Amygdala (tissue), 56 donors: ENCODE measurements around the gene BCS1L.
A peak's percentile ranks its signal among the peaks of the same experiment; 100 is the strongest.

Experiments
- DNase-seq, 56 donors: peaks; one replicate each; lab custom pipeline; 2025; lab: John Stamatoyannopoulos, UW

Gene BCS1L, protein sequence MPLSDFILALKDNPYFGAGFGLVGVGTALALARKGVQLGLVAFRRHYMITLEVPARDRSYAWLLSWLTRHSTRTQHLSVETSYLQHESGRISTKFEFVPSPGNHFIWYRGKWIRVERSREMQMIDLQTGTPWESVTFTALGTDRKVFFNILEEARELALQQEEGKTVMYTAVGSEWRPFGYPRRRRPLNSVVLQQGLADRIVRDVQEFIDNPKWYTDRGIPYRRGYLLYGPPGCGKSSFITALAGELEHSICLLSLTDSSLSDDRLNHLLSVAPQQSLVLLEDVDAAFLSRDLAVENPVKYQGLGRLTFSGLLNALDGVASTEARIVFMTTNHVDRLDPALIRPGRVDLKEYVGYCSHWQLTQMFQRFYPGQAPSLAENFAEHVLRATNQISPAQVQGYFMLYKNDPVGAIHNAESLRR

GRCh38 chr2:218659258-218659987 lies at the start of gene BCS1L, which contains the start of gene ZNF142:
Gene BCS1L, plus strand, starts transcription at chr2:218659683. Its CDS starts 1,305 bp downstream, at chr2:218660988.
Gene ZNF142, minus strand, starts transcription at chr2:218659623. Its CDS starts 3,194 bp downstream, at chr2:218656429.
- DNase-seq, result peak; percentile 20 to 96 (median 87)

- DNase-seq, result no peak
Measured at GRCh38 chr2:218615868-218616315, 43.6 kb upstream of the BCS1L start.

DNA sequence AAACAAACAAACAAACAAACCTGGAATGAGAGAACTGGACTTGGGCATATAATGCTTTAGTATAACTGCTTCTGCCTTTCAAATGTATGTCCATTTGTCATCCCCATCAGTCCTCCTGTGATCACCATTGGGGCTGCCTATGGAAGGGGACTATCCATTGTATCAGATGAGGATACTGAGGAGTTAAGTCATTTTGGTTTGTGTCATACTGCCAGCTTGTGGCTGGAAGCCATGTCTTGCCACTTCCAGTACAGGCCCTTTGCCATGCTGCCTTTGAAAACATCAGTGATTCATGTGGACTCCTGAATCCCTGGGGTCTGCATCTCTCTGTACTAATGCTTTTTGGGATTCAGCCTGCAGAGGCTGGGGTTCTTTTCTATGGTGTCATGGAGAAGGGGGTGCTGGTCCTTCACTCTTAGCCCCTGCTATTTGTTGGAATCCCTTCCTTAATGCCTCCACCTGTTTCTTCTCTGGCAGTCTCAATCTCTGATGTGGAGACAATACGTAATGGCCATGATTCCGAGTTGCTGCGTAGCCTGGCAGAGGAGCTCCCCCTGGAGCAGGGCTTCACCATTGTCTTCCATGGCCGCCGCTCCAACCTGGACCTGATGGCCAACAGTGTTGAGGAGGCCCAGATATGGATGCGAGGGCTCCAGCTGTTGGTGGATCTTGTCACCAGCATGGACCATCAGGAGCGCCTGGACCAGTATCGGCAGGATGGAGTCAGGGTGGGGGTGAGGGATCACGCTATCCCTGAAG lies 41.2 kb upstream of the BCS1L start:
- DNase-seq, result no peak

DNA sequence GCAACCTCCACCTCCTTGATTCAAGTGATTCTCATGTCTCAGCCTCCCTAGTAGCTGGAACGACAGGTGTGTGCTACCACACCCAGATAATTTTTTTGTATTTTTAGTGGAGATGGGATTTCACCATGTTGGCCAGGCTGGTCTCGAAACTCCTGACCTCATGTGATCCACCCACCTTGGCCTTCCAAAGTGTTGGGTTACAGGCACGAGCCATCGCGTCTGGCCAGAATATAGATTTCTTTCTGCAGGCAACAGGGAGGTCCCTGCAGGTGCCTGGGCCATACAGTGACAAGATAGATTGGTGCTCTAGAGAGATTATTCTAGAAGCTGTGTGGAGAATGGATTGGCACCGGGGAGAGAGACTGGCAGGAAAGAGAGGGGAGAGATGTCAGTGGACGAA lies 38.5 kb upstream of the BCS1L start:
- no peak for DNase-seq

- DNase-seq, result no peak
Measured at GRCh38 chr2:218622606-218623365, 36.7 kb upstream of the BCS1L start.

DNA sequence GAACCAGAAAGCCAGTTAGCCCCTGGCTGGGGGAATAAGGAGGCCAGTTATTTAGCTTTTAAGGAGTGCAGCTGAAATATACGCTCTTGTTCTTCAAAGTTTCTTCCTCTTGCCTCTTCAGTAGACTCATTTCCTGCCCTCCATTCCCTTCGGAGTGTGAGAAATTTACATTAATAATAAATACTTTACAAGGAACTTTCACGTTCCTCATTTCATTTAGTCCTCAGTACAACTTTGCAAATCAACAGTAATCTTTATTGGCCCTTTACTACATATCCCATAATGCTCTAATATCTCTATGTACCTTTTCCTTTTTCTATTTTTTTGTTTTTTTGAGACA lies 36.1 kb upstream of the BCS1L start:
- no peak for DNase-seq

DNA sequence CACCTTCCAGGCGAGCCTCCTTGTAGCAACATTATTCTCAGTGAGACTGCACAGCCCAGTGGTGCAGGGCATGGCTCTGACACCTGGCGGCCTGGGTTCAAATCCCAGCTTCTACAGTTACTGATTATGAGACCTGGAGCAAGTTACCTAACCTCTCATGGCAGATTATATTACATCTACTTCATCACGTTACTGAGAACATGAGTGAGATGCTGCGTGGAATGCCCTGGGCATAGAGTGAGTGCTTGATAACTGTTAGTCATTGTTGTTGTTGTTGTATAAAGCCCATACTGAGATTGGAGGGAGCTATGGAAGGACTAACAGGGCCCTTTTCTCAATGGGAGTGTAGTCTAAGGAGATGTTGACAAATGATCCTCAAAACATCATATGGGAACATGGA lies 33.1 kb upstream of the BCS1L start:
- DNase-seq, result no peak

DNA sequence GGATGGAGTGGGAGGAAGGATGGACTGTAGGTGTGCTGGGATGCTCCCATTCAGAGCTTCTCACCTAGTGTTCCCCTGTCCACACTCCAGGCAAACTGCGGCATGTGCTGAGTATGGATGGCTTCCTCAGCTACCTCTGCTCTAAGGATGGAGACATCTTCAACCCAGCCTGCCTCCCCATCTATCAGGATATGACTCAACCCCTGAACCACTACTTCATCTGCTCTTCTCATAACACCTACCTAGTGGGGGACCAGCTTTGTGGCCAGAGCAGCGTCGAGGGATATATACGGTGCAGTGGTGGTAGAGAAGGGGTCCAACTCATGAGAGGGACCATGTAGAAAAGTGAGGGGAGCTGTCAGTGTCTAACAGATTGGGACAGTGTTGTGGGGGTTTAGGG lies 31.5 kb upstream of the BCS1L start:
- DNase-seq, result no peak

DNA sequence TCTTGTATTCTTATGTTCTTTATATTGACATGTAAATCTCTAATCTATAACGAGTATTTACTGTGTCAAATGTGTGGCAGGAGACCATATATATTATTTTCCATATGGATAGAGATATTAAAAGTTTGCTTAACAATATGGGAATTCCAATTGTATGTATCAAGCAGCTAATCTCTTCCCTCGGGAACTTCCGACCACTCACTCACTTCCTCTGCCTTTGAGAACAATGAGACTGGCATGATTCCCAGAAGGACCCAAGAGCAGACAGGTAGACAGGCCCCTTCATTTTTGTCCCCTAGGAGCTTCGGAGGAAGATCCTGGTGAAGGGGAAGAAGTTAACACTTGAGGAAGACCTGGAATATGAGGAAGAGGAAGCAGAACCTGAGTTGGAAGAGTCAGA lies 27.6 kb upstream of the BCS1L start:
- no peak for DNase-seq

DNA sequence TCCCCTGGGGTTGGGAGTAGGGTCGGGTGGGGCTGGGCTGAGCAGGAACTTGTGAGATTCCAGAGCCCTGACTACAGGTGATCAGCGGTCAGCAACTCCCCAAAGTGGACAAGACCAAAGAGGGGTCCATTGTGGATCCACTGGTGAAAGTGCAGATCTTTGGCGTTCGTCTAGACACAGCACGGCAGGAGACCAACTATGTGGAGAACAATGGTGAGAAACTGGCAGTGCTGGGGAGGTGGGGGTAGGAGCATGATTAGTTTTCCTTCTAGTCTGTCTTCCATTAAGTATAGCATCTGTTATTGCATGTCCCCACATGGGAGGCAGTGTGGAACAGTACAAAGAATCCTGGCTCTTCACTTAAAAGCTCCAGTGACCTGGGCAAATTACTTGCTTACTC lies 23.8 kb upstream of the BCS1L start:
- DNase-seq, result no peak

DNA sequence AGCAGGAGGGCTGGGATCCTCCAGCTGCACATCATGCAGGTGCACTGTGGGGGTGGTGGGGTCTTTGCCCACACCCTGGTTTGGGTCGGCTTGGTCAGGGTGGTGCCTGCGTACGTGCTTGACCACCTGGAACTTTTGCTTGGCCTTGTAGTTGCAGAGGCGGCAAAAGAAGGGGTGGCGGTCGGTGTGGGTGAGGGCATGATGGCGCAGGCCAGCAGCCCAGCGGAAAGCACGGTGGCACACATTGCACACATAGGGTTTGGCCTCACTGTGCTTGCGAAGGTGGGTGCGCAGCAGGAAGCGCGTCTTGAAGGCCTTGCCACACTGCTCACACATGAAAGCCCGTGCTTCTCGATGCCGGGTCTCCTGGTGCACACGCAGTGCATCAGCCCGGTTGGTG lies 21.1 kb upstream of the BCS1L start:
- no peak for DNase-seq

DNA sequence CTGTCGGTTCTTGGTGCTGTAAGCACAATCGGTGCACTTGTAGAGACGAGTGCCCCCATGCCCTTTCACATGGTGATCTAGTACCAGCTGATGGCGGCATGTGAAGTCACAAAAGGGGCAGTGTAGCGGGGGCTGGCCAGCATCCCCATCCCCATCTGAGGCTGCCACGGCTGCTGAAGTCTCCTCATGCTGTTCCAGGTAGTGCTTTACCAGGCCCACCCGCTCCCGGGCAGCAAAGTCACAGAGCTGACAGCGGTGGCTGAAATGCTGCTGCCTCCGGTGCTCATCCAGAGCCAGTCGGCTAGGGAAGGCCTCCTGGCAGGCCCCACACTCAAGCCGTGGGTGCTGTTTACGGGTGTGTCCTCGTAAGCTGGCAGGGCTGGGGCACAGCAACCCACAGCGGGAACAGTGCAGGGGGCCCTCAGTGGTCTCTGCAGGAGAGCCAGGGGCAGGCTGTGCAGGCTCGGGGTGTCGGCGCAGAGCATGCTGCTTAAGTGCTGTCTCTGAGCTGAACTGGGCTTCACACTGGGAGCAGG lies 17.3 kb upstream of the BCS1L start:
- no peak for DNase-seq

DNA sequence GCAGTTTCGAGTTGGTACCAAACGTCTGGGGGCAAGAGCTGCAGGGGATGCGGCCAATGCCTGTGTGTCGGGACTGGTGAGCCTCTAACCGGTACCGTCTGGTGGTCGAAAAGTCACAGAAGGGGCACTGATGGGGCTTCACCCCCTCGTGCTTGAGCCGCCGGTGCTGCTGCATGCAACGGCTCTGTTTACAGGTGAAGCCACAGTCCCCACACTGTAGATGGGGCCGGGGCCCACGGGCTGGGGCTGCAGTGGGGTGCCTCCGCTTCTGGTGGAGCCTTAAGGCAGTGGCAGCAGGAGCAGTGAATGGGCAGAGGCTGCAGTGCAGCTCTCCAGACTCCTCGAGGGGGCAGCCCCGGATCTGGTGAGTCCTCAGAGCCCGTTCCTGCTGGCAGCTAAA lies 16.7 kb upstream of the BCS1L start:
- no peak for DNase-seq

DNA sequence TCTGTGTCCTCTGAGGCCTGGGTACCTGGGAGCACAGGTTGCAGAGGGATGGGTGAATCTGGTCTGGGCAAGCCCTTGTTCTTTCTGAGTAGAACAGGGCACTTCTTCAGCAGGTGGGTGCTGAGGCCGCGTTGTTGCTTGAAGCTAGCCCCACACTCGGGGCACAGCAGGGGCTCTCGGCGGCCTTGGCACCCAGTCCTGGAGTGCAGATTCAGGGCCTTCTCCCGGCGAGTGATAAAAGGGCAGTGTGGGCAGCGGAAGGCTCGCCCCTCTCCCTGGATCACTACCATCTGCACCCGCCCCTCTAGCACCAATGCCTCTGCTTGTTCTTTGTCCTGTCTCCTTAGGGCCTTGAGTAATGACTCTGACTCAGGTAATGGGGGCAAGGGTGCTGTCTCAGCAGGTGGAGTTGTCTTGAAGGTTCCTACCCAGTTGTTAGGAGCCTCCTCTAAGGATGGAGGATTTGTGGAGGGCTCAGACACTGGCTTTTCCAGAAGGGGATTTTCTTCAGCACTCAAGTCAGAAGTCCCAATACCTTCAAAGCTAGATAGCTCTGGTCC lies 15.7 kb upstream of the BCS1L start:
- no peak for DNase-seq

GRCh38 chr2:218644721-218645120 lies 14.8 kb upstream of the BCS1L start:
- DNase-seq, result no peak

DNA sequence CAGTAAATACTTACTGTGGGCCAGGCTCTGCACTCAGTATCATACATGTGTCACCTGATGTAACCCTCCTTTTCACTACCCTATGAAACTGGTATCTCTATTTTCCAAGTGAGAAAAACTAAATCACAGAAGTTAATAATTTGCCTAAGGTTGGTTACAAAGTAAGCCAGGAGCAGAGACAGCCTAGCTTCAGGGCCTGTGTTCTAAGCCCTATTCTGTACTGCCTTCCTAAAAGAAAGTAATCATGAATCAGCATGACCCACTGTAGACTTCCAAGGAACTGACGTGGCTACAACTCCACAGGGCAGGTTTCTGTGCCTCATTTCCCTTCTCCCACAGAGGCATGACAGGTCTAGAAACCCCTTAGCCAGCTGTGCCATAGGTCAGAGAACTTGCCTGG lies 14.4 kb upstream of the BCS1L start:
- DNase-seq, result no peak

- DNase-seq, result peak in 19 of 56 donors; percentile 3 to 71 (median 15)
Measured at GRCh38 chr2:218648088-218648786, 11.2 kb upstream of the BCS1L start.

- DNase-seq, result peak in 1 of 56 donors; percentile 2
Measured at GRCh38 chr2:218648787-218649100, 10.7 kb upstream of the BCS1L start.

DNA sequence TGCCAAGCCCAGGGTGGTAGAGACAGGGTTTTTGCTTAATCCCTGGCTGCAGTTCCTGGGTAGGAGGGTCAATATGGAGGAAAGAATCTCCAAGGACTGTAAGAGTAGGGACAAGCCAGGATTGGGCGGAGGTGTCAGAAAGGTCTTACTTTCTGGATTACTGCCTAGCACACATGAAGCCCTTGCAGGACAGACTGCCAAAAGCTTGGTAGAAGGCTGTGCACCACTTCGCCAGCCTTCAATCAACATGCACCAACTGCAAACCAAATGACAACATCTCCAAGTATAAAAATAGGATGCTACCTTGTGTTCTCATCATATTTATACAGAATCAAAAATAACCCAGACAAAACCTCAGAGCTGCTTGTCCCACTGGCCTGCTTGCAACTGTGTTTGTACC lies 3.7 kb upstream of the BCS1L start:
- DNase-seq, result no peak
